Natural killer cell (primary cell): ENCODE data around the gene SLC10A1. TPM values are rescaled to one million over a fixed set of nuclear protein-coding genes. Genes with fewer than 3 reads are reported as not detected.
"Not testable (repeated sequence)": the region's sequence is repeated elsewhere in the genome, so short reads cannot be mapped to it uniquely, and the experiment has no call there.

Experiments used
- ATAC-seq, 3 donors: fragments of 150-1000 bp in 2 of 3; fragments of 200-7000 bp in 1 of 3; cut with Tn5 transposase; 1 replicate in 1 of 3; 2 replicates in 2 of 3; pipeline ENCODE4 v1.10.0; 2021; ENCODE audit warnings: mild to moderate bottlenecking in 2 of 3, moderate library complexity in 2 of 3
- DNase-seq, 2 donors: peaks; one replicate each; pipeline versions ENCODE4 v3.0.0 to v3.0.0-alpha.2; 2013 to 2021; ENCODE audit warnings: mixed read lengths in 1 of 2
- H3K27ac ChIP-seq: one replicate; pipeline ENCODE4 v1.5.1; 2013; ENCODE audit warnings: mild to moderate bottlenecking, low read length
- H3K27me3 ChIP-seq: one replicate; pipeline ENCODE4 v1.6.1; 2013; ENCODE audit warnings: low read length; ENCODE audit not compliant: control insufficient read depth, insufficient read depth
- H3K36me3 ChIP-seq: one replicate; pipeline ENCODE4 v1.6.1; 2013; ENCODE audit warnings: low read length; ENCODE audit not compliant: control insufficient read depth, insufficient read depth
- H3K4me1 ChIP-seq: one replicate; pipeline ENCODE4 v1.6.1; 2013; ENCODE audit warnings: low read length; ENCODE audit not compliant: control insufficient read depth, insufficient read depth
- H3K4me3 ChIP-seq: one replicate; pipeline ENCODE4 v1.5.1; 2013; ENCODE audit warnings: low read length
- H3K9me3 ChIP-seq: one replicate; pipeline ENCODE4 v1.6.1; 2013; ENCODE audit warnings: low read length; ENCODE audit not compliant: control insufficient read depth, insufficient read depth
- H3K27ac Mint-ChIP-seq, 2 donors: one replicate each; pipeline ENCODE4 v1.8.0; 2022; ENCODE audit warnings: mild to moderate bottlenecking in 2 of 2, mixed read lengths in 2 of 2, moderate library complexity in 1 of 2
- H3K27me3 Mint-ChIP-seq, 2 donors: one replicate each; pipeline ENCODE4 v1.8.0; 2022; ENCODE audit warnings: low read depth in 2 of 2, mixed read lengths in 2 of 2
- H3K36me3 Mint-ChIP-seq: one replicate; pipeline ENCODE4 v1.8.0; 2022; ENCODE audit warnings: mixed read lengths
- H3K4me1 Mint-ChIP-seq, 2 donors: one replicate each; pipeline ENCODE4 v1.8.0; 2022; ENCODE audit warnings: mixed read lengths in 2 of 2
- H3K4me3 Mint-ChIP-seq: one replicate; pipeline ENCODE4 v1.8.0; 2022; ENCODE audit warnings: mild to moderate bottlenecking, moderate library complexity, mixed read lengths
- H3K9me3 Mint-ChIP-seq, 2 donors: one replicate each; pipeline ENCODE4 v1.8.0; 2022; ENCODE audit warnings: mixed read lengths in 2 of 2
- WGBS: methylation state at CpG from one replicate; pipeline ENCODE4 v1.1.7; 2013; ENCODE audit warnings: missing lambda C conversion rate; ENCODE audit not compliant: insufficient coverage; 5-methylcytosine and 5-hydroxymethylcytosine counted together
- intact Hi-C: fragments of 100-400 bp; cut with micrococcal nuclease; formaldehyde crosslinking; loops from one replicate; pipeline ENCODE4 v1.14.2; 2022
- total RNA-seq, 4 donors: library from RNA; stranded (reverse); fragments of 120-200 nt in 1 of 4; gene quantifications; one replicate each; pipeline versions ENCODE4 v1.2.3 to v1.2.4, GENCODE V29; 2013 to 2022
- TF ChIP-seq, protein P1 (sequence below): fragments of 200-600 bp; IDR thresholded peaks from one replicate; pipeline ENCODE4 v1.8.0; 2022; ENCODE audit warnings: antibody characterized with exemption

The SLC10A1 gene
- total RNA-seq, 3 donors from 2014 or later (not counting 1 experiment from before 2014, with no cell fraction given) = not detected

GRCh38 chr14:69749956-69750355 is 47.1 kb downstream of the SLC10A1 start:
- no peaks in the 10 kb centered on the region for H3K27me3 Mint-ChIP-seq
- WGBS = 100% methylated on average over 1 of the region's 1 CpG
- H3K27ac ChIP-seq = no peak overlapping the region
- no peaks in the 10 kb centered on the region for H3K4me1 Mint-ChIP-seq
- H3K9me3 Mint-ChIP-seq = no peaks in the 10 kb centered on the region
- DNase-seq = no peak
- intact Hi-C loops = no loop called here
- ATAC-seq = no peak
- H3K36me3 Mint-ChIP-seq = no peaks in the 10 kb centered on the region
- H3K9me3 ChIP-seq = no peaks in the 10 kb centered on the region
- no peak overlapping the region for H3K4me3 ChIP-seq
- no peak overlapping the region for H3K27ac Mint-ChIP-seq
- H3K4me3 Mint-ChIP-seq = no peak overlapping the region
- TF ChIP-seq, protein P1, sequence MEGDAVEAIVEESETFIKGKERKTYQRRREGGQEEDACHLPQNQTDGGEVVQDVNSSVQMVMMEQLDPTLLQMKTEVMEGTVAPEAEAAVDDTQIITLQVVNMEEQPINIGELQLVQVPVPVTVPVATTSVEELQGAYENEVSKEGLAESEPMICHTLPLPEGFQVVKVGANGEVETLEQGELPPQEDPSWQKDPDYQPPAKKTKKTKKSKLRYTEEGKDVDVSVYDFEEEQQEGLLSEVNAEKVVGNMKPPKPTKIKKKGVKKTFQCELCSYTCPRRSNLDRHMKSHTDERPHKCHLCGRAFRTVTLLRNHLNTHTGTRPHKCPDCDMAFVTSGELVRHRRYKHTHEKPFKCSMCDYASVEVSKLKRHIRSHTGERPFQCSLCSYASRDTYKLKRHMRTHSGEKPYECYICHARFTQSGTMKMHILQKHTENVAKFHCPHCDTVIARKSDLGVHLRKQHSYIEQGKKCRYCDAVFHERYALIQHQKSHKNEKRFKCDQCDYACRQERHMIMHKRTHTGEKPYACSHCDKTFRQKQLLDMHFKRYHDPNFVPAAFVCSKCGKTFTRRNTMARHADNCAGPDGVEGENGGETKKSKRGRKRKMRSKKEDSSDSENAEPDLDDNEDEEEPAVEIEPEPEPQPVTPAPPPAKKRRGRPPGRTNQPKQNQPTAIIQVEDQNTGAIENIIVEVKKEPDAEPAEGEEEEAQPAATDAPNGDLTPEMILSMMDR = no peak
- H3K27me3 ChIP-seq = no peaks in the 10 kb centered on the region
- no peaks in the 10 kb centered on the region for H3K36me3 ChIP-seq
- H3K4me1 ChIP-seq = no peaks in the 10 kb centered on the region

DNA sequence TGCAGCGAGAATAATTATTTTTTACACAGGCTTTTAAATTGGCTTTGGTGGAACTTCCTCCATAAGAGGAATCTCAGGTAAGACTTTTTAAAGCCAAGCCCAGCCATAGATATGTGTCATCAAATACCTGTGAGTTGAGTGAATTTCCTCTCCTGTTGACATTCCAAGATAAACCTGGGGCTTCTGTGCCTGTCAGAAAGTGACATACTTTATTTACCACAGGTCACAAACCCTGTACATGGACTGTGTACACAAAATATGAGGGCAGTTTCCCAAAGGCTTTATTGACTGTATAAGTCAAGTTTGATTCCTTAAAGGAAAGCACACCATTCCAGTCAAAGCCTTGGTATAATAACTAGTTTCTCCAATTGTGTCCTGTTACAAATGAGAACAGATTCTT is 56.0 kb downstream of the SLC10A1 start:
- no peak overlapping the region for H3K4me3 Mint-ChIP-seq
- Histone ChIP-seq H3K27ac (no peak overlapping the region), H3K27me3 (no peaks in the 10 kb centered on the region), H3K36me3 (no peaks in the 10 kb centered on the region), H3K9me3 (no peaks in the 10 kb centered on the region), H3K4me3 (no peak overlapping the region), H3K4me1 (no peaks in the 10 kb centered on the region)
- ATAC-seq (no peak), DNase-seq (no peak)
- no peaks in the 10 kb centered on the region for H3K27me3 Mint-ChIP-seq
- no peaks in the 10 kb centered on the region for H3K36me3 Mint-ChIP-seq
- no peaks in the 10 kb centered on the region for H3K4me1 Mint-ChIP-seq
- intact Hi-C loops = no loop called here
- H3K27ac Mint-ChIP-seq = no peak overlapping the region
- TF ChIP-seq, protein P1 = no peak
- 89% methylated on average over 1 of the region's 1 CpG for WGBS
- no peaks in the 10 kb centered on the region for H3K9me3 Mint-ChIP-seq

- ATAC-seq, H3K4me3 Mint-ChIP-seq, H3K4me1 Mint-ChIP-seq, H3K27me3 Mint-ChIP-seq, H3K27ac Mint-ChIP-seq, H3K9me3 ChIP-seq, H3K4me1 ChIP-seq, H3K36me3 Mint-ChIP-seq, H3K27me3 ChIP-seq, DNase-seq, intact Hi-C loops, H3K36me3 ChIP-seq, H3K4me3 ChIP-seq, H3K27ac ChIP-seq, H3K9me3 Mint-ChIP-seq: not testable (repeated sequence)
- 88% methylated on average over 4 of the region's 4 CpGs for WGBS
Measured at GRCh38 chr14:69736405-69736804, 60.6 kb downstream of the SLC10A1 start.

GRCh38 chr14:69731919-69732598 is 65.0 kb downstream of the SLC10A1 start:
- H3K27me3 ChIP-seq, DNase-seq, H3K4me3 Mint-ChIP-seq, H3K9me3 Mint-ChIP-seq, H3K36me3 ChIP-seq, intact Hi-C loops, H3K9me3 ChIP-seq, ATAC-seq, H3K27ac ChIP-seq, H3K27ac Mint-ChIP-seq, H3K4me3 ChIP-seq, H3K36me3 Mint-ChIP-seq, H3K27me3 Mint-ChIP-seq: not testable (repeated sequence)
- WGBS = 96% methylated on average over 8 of the region's 8 CpGs
- peaks cover 22% of the 10 kb centered on the region for H3K4me1 ChIP-seq
- peaks cover 24 to 26% of the 10 kb centered on the region in 2 donors for H3K4me1 Mint-ChIP-seq
